ENCODE results near the gene SORCS3.

SORCS3 gene

DNA sequence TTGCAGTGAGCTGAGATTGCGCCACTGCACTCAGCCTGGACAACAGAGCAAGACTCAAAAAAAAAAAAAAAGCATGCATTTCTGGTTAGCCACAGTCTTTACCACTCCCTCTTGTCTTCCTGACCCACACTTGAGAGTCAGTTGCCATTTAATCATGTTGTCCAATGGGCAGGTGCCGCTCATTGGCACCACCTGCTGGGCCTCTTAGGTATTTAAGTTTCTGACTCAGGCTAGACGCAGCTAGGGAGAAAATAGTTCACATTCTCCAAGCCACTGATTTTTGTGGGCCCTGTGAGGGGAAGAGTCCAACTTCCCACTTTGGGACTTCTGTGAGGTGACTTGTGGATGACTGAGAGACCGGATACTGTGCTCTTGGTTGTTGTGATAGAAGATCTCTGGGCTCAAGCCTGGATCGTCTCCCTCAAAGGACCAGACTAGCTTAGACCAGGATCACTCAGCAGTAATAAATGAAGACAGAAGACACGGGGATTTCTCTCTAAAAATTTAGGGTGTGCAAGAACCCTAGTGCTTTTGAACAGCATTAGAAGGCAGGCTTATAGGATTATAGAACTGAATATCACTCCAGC lies 26.8 kb upstream of the SORCS3 start:
- TF ChIP-seq, protein P1, sequence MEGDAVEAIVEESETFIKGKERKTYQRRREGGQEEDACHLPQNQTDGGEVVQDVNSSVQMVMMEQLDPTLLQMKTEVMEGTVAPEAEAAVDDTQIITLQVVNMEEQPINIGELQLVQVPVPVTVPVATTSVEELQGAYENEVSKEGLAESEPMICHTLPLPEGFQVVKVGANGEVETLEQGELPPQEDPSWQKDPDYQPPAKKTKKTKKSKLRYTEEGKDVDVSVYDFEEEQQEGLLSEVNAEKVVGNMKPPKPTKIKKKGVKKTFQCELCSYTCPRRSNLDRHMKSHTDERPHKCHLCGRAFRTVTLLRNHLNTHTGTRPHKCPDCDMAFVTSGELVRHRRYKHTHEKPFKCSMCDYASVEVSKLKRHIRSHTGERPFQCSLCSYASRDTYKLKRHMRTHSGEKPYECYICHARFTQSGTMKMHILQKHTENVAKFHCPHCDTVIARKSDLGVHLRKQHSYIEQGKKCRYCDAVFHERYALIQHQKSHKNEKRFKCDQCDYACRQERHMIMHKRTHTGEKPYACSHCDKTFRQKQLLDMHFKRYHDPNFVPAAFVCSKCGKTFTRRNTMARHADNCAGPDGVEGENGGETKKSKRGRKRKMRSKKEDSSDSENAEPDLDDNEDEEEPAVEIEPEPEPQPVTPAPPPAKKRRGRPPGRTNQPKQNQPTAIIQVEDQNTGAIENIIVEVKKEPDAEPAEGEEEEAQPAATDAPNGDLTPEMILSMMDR (IDR thresholded peaks at IDR 0.05; ENCODE audit: low read depth, low read length): peak; percentile 43
- no peak overlapping the region for H3K4me3 ChIP-seq (ENCODE audit: low read depth, low read length)

DNA sequence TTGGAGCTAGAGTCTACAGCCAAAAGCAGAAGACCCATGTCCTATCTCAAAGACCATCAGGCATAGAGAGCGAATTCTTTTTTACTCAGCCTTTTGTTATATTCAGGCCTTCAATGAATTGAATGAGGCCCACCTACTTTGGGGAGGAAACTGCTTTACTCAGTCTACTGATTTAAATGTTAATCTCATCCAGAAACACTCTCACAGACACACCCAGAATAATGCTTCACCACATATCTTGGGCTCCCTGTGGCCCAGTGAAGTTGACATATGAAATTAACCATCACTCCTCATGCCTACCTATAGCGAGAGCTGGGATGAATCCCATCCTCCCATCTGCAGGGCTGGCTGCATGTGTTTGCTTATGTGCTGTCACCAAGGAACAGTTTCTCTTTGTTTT lies 26.0 kb upstream of the SORCS3 start:
- H3K4me3 ChIP-seq (ENCODE audit: low read depth, low read length): no peak overlapping the region
- TF ChIP-seq, protein P1 (IDR thresholded peaks at IDR 0.05; ENCODE audit: low read depth, low read length): no peak

DNA sequence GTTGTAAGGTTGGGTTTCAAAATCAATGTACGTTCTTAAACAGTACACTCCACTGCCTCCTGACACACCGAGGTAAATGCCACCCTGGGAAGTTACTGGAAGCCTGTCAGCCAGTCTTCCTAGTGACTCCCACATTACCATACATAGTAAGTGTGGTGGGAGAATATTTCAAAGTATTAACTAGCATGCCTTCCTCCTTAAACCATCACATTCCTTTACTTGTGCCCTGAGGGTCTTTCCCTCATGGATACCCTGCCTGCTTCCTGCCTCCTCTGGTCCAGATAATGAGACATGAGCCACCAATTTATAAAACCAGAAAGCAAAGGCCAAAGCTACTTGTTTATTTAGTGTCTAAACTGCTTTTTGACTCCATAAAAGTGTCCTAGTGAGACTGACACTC lies 23.3 kb upstream of the SORCS3 start:
- no peak overlapping the region for H3K4me3 ChIP-seq (ENCODE audit: low read depth, low read length)
- TF ChIP-seq, protein P1 (IDR thresholded peaks at IDR 0.05; ENCODE audit: low read depth, low read length): no peak

DNA sequence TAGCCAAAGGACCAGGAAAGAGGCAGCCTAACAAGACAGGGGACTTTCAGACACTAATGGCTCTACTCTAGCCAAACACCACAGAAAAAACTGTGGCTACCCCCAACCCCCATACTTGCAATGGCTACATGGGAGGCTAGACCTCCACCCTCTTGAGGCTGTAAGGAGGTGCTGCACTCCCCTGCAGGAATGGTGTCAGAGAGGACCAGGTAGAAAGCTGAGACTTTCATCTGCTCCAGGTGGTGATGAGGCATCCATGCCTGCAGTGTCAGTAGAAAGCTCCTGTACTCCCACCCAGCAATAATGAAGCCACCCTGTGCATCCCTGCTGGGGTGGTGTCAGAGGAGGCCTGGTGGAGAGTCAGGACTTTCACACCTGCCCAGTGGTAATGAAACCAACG lies 18.9 kb upstream of the SORCS3 start:
- TF ChIP-seq, protein P1 (IDR thresholded peaks at IDR 0.05; ENCODE audit: low read depth, low read length): no peak

DNA sequence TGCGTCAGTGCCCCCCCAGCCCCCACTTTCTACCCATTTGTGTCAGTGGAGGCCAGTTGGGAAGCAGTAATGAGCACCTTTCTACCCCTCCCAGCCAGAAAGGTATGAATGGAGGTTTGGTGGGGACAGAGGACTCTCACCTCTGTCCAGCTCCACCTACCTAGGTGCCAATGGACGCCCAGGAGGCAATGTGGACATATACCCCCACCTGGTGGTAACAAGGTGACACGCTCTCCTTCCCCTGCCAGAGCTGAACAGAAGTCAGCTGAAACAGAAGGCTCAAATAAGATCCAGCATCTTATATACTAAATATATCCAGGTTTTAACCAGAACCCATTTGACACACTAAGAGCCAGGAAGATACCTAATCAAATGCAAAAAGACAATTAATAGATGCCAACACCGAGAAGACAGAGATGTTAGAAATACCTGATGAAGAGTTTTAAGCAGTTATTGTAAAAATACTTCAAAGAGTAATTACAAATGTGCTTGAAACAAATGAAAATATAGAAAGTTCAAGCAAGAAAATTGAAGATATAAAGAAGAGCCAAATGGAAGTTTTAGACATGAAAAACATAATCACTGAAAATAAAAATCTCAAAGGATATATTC lies 18.4 kb upstream of the SORCS3 start:
- TF ChIP-seq, protein P1 (IDR thresholded peaks at IDR 0.05; ENCODE audit: low read depth, low read length): no peak
- H3K4me3 ChIP-seq (ENCODE audit: low read depth, low read length): no peak overlapping the region

More for the DNA sequence above, 18.9 kb upstream of the SORCS3 start:
- H3K4me3 ChIP-seq (ENCODE audit: low read depth, low read length): no peak overlapping the region

DNA sequence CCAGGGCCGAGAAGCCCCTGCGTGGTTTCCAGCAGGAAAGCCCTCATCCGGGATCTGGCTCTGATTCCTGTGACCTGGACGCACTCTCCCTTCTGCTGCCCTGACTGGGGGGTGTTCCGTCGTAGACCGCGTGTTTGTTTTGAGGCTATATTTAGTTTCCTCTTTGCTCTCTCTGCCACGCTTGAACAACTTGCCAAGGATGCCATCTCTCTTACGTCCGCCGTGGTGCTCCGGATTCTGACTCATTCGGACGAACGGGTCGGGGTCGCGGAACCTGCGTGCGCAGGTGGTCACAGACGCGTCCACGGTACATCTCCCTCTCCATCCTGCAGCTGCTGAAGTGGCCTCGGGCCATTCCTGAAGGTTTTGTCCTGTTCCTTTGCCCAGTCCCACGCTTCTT lies 10.4 kb upstream of the SORCS3 start:
- no peak overlapping the region for H3K4me3 ChIP-seq (ENCODE audit: low read depth, low read length)
- TF ChIP-seq, protein P1 (IDR thresholded peaks at IDR 0.05; ENCODE audit: low read depth, low read length): no peak

DNA sequence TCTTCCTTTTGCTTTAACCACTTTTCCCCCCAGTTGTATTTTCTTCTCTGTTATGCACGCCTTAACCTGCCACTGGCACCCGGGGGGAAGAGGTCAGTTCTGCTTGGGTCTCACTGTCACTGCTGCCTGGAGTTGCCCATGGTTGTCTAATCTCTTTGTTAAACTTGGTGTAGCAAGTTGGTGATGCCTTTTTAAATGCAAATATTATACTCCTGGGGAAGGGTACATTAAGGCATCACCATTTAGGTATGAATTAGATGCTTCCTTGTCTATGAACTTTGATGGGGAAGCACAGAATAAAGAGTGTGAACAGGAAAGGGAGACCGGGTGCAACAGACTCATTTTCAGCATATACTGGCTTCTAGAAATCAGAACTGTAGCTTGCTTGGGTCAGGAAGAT lies 9.1 kb upstream of the SORCS3 start:
- TF ChIP-seq, protein P1 (IDR thresholded peaks at IDR 0.05; ENCODE audit: low read depth, low read length): no peak

More for the DNA sequence above, 9.1 kb upstream of the SORCS3 start:
- no peak overlapping the region for H3K4me3 ChIP-seq (ENCODE audit: low read depth, low read length)

Data from WI38 (cell line).